DMS153 (cell line): ENCODE results near the gene FILIP1.

ENCODE experiments used
- DNase-seq: peaks from one replicate; lab custom pipeline; 2025; lab: John Stamatoyannopoulos, UW

The FILIP1 gene

GRCh38 chr6:75381877-75382633 is 111.5 kb downstream of the FILIP1 start:
- peak; percentile 57 for DNase-seq

- no peak for DNase-seq
These were observed 114.1 kb downstream of the FILIP1 start for GRCh38 chr6:75379536-75379935.

GRCh38 chr6:75378101-75378500 is 115.5 kb downstream of the FILIP1 start:
- no peak for DNase-seq

GRCh38 chr6:75377386-75377785 is 116.2 kb downstream of the FILIP1 start:
- DNase-seq, result peak; percentile 89

- DNase-seq, result no peak
These were observed 117.1 kb downstream of the FILIP1 start for GRCh38 chr6:75376347-75377024.

GRCh38 chr6:75374961-75375400 is 118.6 kb downstream of the FILIP1 start:
- no peak for DNase-seq

GRCh38 chr6:75372884-75373283 is 120.7 kb downstream of the FILIP1 start:
- DNase-seq, result no peak

GRCh38 chr6:75370011-75370410 is 123.6 kb downstream of the FILIP1 start:
- DNase-seq, result no peak

- DNase-seq, result no peak
These were observed 124.7 kb downstream of the FILIP1 start for GRCh38 chr6:75368864-75369402.

GRCh38 chr6:75368151-75368779 is 125.3 kb downstream of the FILIP1 start:
- peak; percentile 89 for DNase-seq

GRCh38 chr6:75363304-75363703 is 130.3 kb downstream of the FILIP1 start:
- DNase-seq, result no peak

- DNase-seq, result no peak
These were observed 140.0 kb downstream of the FILIP1 start for GRCh38 chr6:75353644-75354043.

GRCh38 chr6:75351570-75351969 is 142.0 kb downstream of the FILIP1 start:
- DNase-seq, result peak; percentile 69

- DNase-seq, result no peak
These were observed 142.8 kb downstream of the FILIP1 start for GRCh38 chr6:75350808-75351207.

GRCh38 chr6:75350156-75350555 is 143.4 kb downstream of the FILIP1 start:
- no peak for DNase-seq

GRCh38 chr6:75349262-75349984 is 144.2 kb downstream of the FILIP1 start:
- peak; percentile 19 for DNase-seq

- DNase-seq, result no peak
These were observed 144.7 kb downstream of the FILIP1 start for GRCh38 chr6:75348882-75349261.

GRCh38 chr6:75347898-75348610 is 145.5 kb downstream of the FILIP1 start:
- DNase-seq, result no peak

GRCh38 chr6:75345413-75345812 is 148.2 kb downstream of the FILIP1 start:
- no peak for DNase-seq

GRCh38 chr6:75344455-75344854 is 149.1 kb downstream of the FILIP1 start:
- DNase-seq, result no peak

GRCh38 chr6:75344021-75344420 is 149.6 kb downstream of the FILIP1 start:
- no peak for DNase-seq
